ENCODE measurements around the gene ZDHHC1.

The ZDHHC1 gene

DNA sequence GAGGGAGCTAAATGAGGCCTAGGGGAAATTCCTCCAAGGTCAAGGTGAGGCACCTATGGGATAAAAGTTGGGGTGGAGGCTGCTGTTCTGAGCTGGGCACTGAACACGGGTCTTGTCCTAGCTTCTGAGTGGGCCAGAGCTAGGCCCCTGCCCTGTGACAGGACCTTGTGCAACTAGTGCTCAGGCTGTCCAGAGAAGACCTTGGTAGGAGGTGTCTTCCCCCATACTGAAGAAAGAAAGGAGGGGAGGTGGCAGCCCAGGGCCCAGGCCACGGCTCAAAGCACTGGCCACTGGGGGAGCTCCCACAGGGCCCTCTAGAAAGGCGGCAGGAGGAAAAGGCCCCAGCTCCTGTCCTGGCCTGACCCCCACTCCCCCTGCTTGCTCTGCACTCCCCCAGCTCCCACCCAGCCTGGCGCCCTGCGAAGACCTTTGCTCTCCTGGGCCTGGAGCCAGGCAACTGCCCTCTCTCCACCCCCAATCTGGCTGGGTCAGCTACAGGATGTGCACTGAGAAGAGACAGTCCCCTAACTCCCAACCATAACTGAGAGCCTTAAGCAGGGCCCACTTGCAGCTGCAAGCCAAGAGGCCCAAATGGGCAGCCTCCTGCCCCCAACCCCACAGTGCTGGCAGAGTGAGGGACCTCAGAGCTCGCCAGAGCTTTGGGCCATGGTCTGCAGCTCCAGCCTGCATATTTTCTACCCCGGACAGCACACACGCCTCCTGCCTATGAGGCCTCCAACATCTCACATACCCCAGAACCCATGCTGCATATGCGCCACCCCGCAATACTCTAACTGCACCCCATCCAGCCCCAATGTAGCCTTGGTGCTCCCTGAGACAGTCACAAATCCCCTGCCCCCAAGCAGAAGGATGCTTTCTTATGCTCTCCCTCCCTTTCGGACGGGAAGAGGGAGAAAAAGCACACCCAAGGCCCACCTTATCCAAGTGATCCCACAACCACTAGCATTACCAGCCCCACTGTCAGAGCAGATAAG, 29.9 kb upstream of the ZDHHC1 start:
- no peak overlapping the region for H3K27ac ChIP-seq

DNA sequence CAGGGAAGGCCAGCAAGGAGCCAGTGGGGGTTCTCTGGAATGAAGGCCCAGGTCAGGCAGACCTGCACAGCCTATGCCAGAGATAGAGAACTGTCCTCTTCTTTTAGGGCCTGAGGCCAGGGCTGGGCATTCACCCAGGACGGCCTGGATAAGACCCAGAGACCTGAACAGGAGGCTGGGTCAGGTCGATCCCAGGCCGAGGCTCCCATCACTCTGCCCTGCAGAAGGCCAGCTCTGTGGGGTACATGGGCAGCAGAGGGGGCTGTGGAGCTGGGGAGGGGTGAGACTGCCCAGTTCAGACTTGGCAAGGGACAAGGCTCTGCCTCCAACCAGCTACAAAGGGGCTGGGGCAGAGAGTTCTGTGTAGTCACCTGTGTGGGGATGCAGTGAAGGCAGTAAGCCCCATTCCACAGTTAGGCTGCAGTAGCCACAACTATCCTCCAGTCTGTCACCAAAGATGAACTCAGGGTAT, 29.2 kb upstream of the ZDHHC1 start:
- no peak overlapping the region for H3K4me2 ChIP-seq
- peaks cover 6 to 51% (median 15%) of the 10 kb centered on the region in 10 experiments; a peak in 15 of 20 replicates for H3K4me1 ChIP-seq
- no peaks in the 10 kb centered on the region for H3K27me3 ChIP-seq
- no peak overlapping the region for H3K4me3 ChIP-seq
- no peak overlapping the region for H3K27ac ChIP-seq
- TF ChIP-seq Cebpa-rat (IDR thresholded peaks at IDR 0.05): no peak
- H4K20me1 ChIP-seq: peaks cover 89 to 100% (median 100%) of the 10 kb centered on the region in 11 experiments
- H3K9me3 ChIP-seq (replicated peaks in 1 of 11): no peaks in the 10 kb centered on the region
- peaks cover 55 to 100% (median 100%) of the 10 kb centered on the region in 11 experiments for H3K36me3 ChIP-seq
- peak overlapping the region in 2 of 11 experiments; percentile 0 to 8; a peak in 2 of 22 replicates for H3K9ac ChIP-seq

More for the DNA sequence above, 29.9 kb upstream of the ZDHHC1 start:
- Histone ChIP-seq H4K20me1 (peaks cover 87 to 100% (median 100%) of the 10 kb centered on the region in 11 experiments), H3K4me1 (peaks cover 1 to 46% (median 12%) of the 10 kb centered on the region in 10 experiments; a peak in 15 of 20 replicates), H3K9me3 (replicated peaks in 1 of 11) (no peaks in the 10 kb centered on the region), H3K27me3 (no peaks in the 10 kb centered on the region), H3K9ac (peak overlapping the region in 2 of 11 experiments; percentile 34 to 38; a peak in 2 of 22 replicates), H3K36me3 (peaks cover 62 to 100% (median 100%) of the 10 kb centered on the region in 11 experiments), H3K4me3 (no peak overlapping the region), H3K4me2 (no peak overlapping the region)
- no peak for TF ChIP-seq Cebpa-rat (IDR thresholded peaks at IDR 0.05)

DNA sequence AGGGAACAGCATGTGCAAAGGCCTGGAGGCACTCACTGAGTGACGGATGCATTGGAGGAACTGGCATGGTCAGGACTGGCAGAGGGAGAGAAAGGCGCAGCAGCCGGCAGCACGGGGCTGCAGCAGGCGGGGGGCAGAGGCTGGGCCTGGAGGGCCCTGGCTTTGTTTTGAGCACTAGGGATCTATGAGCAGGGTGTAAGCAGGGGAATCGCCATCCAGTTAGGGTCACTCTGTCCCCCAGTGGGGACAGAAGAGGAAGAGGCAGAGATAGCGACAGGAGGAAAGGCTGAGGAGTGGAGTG, 28.8 kb upstream of the ZDHHC1 start:
- no peaks in the 10 kb centered on the region for H3K9me3 ChIP-seq (replicated peaks in 1 of 11)
- peaks cover 93 to 100% (median 100%) of the 10 kb centered on the region in 11 experiments for H4K20me1 ChIP-seq
- no peak overlapping the region for H3K4me2 ChIP-seq
- no peak for TF ChIP-seq Cebpa-rat (IDR thresholded peaks at IDR 0.05)
- peak overlapping the region in 2 of 11 experiments; percentile 0 to 8; a peak in 2 of 22 replicates for H3K9ac ChIP-seq
- peaks cover 6 to 51% (median 15%) of the 10 kb centered on the region in 10 experiments; a peak in 15 of 20 replicates for H3K4me1 ChIP-seq
- H3K36me3 ChIP-seq: peaks cover 56 to 100% (median 100%) of the 10 kb centered on the region in 11 experiments
- no peaks in the 10 kb centered on the region for H3K27me3 ChIP-seq
- no peak overlapping the region for H3K27ac ChIP-seq
- H3K4me3 ChIP-seq: no peak overlapping the region

DNA sequence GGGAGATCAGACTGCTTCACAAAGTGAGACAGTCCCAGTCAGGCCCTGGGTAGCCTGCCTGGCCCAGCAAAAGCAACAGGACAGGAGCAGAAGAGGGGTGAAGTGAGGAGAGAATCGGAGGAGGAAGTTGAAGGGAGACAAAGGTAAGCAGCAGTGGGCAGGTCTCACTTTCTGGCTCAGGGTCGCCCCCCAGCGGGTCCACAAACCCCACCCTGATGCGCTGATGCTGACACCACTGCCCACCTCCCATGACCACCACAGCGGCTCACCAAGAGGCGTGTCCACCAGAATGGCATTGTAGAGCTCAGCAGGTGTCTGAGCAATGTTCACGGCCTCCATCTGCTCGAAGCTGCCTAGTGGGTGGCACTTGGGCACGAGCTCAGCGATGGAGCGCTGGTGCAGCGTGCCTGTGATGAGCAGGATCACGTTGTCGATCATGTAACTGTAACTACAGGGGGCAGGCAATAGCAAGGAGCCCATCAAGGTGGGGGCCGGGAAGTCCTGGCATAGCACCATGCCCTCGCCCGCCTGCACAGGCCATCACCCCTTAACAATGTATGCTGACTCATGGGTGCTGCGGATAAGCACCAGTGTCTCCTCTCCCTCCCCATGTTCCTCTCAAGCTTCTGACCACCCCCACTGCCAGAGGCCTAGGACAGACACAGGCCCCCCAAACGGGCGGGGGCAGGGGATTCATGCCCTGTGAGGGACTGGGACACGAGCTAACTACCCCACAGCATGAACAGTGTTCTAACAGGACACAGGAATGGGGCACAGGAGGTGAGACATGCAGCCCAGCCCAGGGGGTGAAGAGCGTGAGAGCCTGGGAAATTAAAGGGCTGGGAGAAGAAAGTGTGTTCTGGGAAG, 28.2 kb upstream of the ZDHHC1 start:
- peak overlapping the region in 2 of 11 experiments; percentile 0 to 1; a peak in 3 of 22 replicates for H3K9ac ChIP-seq
- no peaks in the 10 kb centered on the region for H3K27me3 ChIP-seq
- no peak for TF ChIP-seq Cebpa-rat (IDR thresholded peaks at IDR 0.05)
- H3K4me3 ChIP-seq: no peak overlapping the region
- H3K9me3 ChIP-seq (replicated peaks in 1 of 11): no peaks in the 10 kb centered on the region
- peaks cover 93 to 100% (median 100%) of the 10 kb centered on the region in 11 experiments for H4K20me1 ChIP-seq
- H3K27ac ChIP-seq: no peak overlapping the region
- peaks cover 1 to 50% (median 15%) of the 10 kb centered on the region in 10 experiments; a peak in 13 of 20 replicates for H3K4me1 ChIP-seq
- no peak overlapping the region for H3K4me2 ChIP-seq
- peaks cover 62 to 100% (median 100%) of the 10 kb centered on the region in 11 experiments for H3K36me3 ChIP-seq

DNA sequence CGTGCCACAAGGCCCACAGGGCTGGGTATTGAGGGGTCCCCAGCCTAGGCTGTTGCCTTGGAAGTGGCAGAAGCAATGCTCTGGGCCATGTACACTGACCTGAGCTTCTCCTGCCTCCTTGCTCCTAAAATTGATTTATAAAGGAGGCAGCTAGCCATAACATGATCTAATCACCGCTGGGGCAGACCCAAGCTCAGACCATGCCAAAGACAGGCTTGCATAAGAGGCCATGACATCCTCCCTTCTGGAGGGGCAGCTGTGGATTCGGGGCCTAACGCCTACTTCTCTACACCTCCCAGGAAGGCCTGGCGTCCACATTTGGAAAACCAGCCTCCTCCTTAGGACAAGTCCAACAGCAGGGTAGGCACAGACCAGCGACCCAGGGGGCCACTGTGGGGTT, 27.0 kb upstream of the ZDHHC1 start:
- no peaks in the 10 kb centered on the region for H3K27me3 ChIP-seq
- peak overlapping the region in 3 of 11 experiments; percentile 1 to 51 (median 6); a peak in 2 of 22 replicates for H3K9ac ChIP-seq
- H3K4me3 ChIP-seq: no peak overlapping the region
- no peak overlapping the region for H3K27ac ChIP-seq
- H3K4me2 ChIP-seq: no peak overlapping the region
- H4K20me1 ChIP-seq: peaks cover 81 to 100% (median 100%) of the 10 kb centered on the region in 11 experiments
- H3K36me3 ChIP-seq: peaks cover 63 to 100% (median 100%) of the 10 kb centered on the region in 11 experiments
- peaks cover 8 to 46% (median 15%) of the 10 kb centered on the region in 10 experiments; a peak in 16 of 20 replicates for H3K4me1 ChIP-seq
- H3K9me3 ChIP-seq (replicated peaks in 1 of 11): no peaks in the 10 kb centered on the region
- no peak for TF ChIP-seq Cebpa-rat (IDR thresholded peaks at IDR 0.05)

DNA sequence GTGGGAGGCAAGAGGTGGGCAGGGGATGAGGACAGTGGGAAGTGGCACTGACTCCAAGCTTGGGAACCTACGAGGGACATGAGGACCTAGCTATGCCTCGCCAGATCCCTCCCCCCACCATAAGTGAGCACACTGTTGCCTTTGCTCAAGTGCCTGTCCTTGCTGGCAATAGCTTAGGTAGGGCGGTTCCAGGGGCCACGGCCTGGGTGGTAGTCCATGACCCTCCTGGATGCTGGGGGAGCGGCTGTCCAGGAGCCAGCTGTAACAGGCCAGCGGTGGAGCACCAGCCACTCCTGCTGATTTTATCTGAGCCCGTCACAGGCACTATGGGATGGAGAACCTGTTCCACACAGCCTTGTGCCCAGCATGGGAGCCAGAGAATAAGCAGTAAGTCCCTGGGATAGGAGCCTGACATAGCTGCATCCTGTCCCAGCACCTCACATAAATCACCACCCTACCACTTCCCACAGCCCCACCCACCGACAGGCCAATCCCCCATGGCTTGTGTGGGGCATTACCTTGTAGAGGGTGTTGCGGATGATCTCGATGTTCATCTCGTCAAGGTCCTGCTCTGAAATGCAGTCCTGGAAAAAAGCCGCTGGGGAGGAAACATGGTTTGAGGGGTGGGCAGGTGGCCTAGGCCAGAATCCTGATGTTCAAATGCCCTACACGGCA, 26.4 kb upstream of the ZDHHC1 start:
- Histone ChIP-seq H3K9ac (peak overlapping the region in 2 of 11 experiments; percentile 1 to 51; a peak in 3 of 22 replicates), H3K4me2 (no peak overlapping the region), H3K27ac (no peak overlapping the region), H4K20me1 (peaks cover 75 to 100% (median 100%) of the 10 kb centered on the region in 11 experiments), H3K36me3 (peaks cover 63 to 100% (median 100%) of the 10 kb centered on the region in 11 experiments), H3K4me1 (peaks cover 12 to 48% (median 15%) of the 10 kb centered on the region in 10 experiments; a peak in 18 of 20 replicates), H3K4me3 (no peak overlapping the region), H3K27me3 (no peaks in the 10 kb centered on the region), H3K9me3 (replicated peaks in 1 of 11) (no peaks in the 10 kb centered on the region)
- TF ChIP-seq Cebpa-rat (IDR thresholded peaks at IDR 0.05): no peak

DNA sequence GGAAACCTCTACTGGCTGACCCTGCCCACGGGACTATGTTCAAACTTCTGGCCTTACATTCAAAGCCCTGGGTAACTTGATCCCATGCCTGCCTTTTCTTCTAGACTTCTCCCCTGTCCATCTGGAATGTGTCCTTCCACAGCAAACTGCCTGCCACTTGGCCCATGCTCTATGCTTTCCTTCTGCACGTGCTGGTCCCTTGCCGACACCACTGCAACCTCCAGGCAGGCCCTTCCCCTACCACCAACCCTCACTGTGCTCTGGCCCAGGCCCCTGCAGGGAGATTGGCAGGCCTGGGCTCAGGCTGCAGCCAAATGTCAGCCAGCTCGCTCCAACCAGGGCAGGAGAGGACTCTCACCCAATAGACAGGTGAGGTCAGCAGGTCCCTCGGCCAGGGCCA, 25.6 kb upstream of the ZDHHC1 start:
- TF ChIP-seq Cebpa-rat (IDR thresholded peaks at IDR 0.05): no peak
- Histone ChIP-seq H3K27ac (no peak overlapping the region), H4K20me1 (peaks cover 68 to 100% (median 100%) of the 10 kb centered on the region in 11 experiments), H3K36me3 (peaks cover 63 to 100% (median 100%) of the 10 kb centered on the region in 11 experiments), H3K27me3 (no peaks in the 10 kb centered on the region), H3K4me1 (peaks cover 12 to 48% (median 19%) of the 10 kb centered on the region in 10 experiments; a peak in 19 of 20 replicates), H3K4me2 (peak overlapping the region in 3 of 11 experiments; percentile 15 to 46 (median 26); a peak in 2 of 22 replicates), H3K9ac (peak overlapping the region in 3 of 11 experiments; percentile 8 to 34 (median 27); a peak in 3 of 22 replicates), H3K9me3 (replicated peaks in 1 of 11) (no peaks in the 10 kb centered on the region), H3K4me3 (no peak overlapping the region)

Measured in BLaER1 treated with 17β-estradiol and CSF1 and Interleukin-3, amounts not matched to agents 10 nM and 100 nM (cell line).